CD14-positive monocyte (primary cell): ENCODE data around the gene KDM4F. TPM values are rescaled to one million over a fixed set of nuclear protein-coding genes. Genes with fewer than 3 reads are reported as not detected.

Experiments used
- DNase-seq, 3 donors: peaks; one replicate each; pipeline ENCODE4 v3.0.0-alpha.2; 2011 to 2022
- H2AFZ ChIP-seq: 2 replicates; pipeline ENCODE4 v1.6.0; 2012; ENCODE audit warnings: mild to moderate bottlenecking, low read depth, low read length, inconsistent platforms; ENCODE audit not compliant: insufficient read depth, poor library complexity, severe bottlenecking
- H3K27ac ChIP-seq, 2 donors: 1 replicate in 1 of 2; 2 replicates in 1 of 2; pipeline ENCODE4 v1.5.1; 2012 to 2013; ENCODE audit warnings: low read length in 2 of 2, control low read depth in 1 of 2, inconsistent platforms in 1 of 2, low read depth in 1 of 2, mild to moderate bottlenecking in 1 of 2
- H3K27me3 ChIP-seq, 2 donors: one replicate each; pipeline versions ENCODE4 v1.6.0 to v1.6.1; 2011 to 2013; ENCODE audit warnings: low read length in 2 of 2; ENCODE audit not compliant: control insufficient read depth in 2 of 2, insufficient read depth in 2 of 2
- H3K36me3 ChIP-seq, 2 donors: replicated peaks in 1 of 2; 1 replicate in 1 of 2; 2 replicates in 1 of 2; pipeline versions ENCODE4 v1.5.1 to v1.6.1; 2012 to 2013; ENCODE audit warnings: low read length in 2 of 2, control low read depth in 1 of 2, inconsistent platforms in 1 of 2, mild to moderate bottlenecking in 1 of 2; ENCODE audit not compliant: insufficient read depth in 2 of 2, control insufficient read depth in 1 of 2
- H3K4me1 ChIP-seq, 2 donors: 1 replicate in 1 of 2; 2 replicates in 1 of 2; pipeline versions ENCODE4 v1.5.1 to v1.6.1; 2012 to 2013; ENCODE audit warnings: low read length in 2 of 2, control low read depth in 1 of 2, inconsistent platforms in 1 of 2, mild to moderate bottlenecking in 1 of 2, moderate library complexity in 1 of 2; ENCODE audit not compliant: insufficient read depth in 2 of 2, control insufficient read depth in 1 of 2
- H3K4me2 ChIP-seq: replicated peaks from 2 replicates; pipeline ENCODE3; 2012; ENCODE audit warnings: low read length, moderate library complexity, mild to moderate bottlenecking; ENCODE audit not compliant: poor library complexity, severe bottlenecking; ENCODE audit errors: extremely low read depth
- H3K4me3 ChIP-seq, 3 experiments: fragments of 200-600 bp in 1 of 3; sonication (generic) in 1 of 3; replicated peaks in 1 of 3; 1 replicate in 2 of 3; 2 replicates in 1 of 3; pipeline ENCODE4 v1.5.1; 2011 to 2013; ENCODE audit warnings: low read length in 3 of 3, mild to moderate bottlenecking in 3 of 3, control low read depth in 2 of 3, low read depth in 2 of 3, inconsistent platforms in 1 of 3, moderate library complexity in 1 of 3
- H3K79me2 ChIP-seq: 2 replicates; pipeline ENCODE4 v1.6.0; 2012; ENCODE audit warnings: mild to moderate bottlenecking, control low read depth, inconsistent platforms, low read length, moderate library complexity; ENCODE audit not compliant: insufficient read depth
- H3K9ac ChIP-seq: 2 replicates; pipeline ENCODE4 v1.6.0; 2017; ENCODE audit warnings: low read length, mild to moderate bottlenecking; ENCODE audit not compliant: insufficient read depth, poor library complexity, severe bottlenecking
- H3K9me3 ChIP-seq, 2 donors: replicated peaks in 1 of 2; 1 replicate in 1 of 2; 2 replicates in 1 of 2; pipeline versions ENCODE4 v1.5.1 to v1.6.1; 2012 to 2013; ENCODE audit warnings: low read length in 2 of 2, control low read depth in 1 of 2; ENCODE audit not compliant: control insufficient read depth in 1 of 2, insufficient read depth in 1 of 2
- H4K20me1 ChIP-seq: 2 replicates; pipeline ENCODE4 v1.6.0; 2012; ENCODE audit warnings: mild to moderate bottlenecking, low read length, control low read depth, moderate library complexity; ENCODE audit not compliant: insufficient read depth
- H3K27ac Mint-ChIP-seq, 7 donors: one replicate each; pipeline ENCODE4 v1.8.0; 2020; ENCODE audit warnings: mild to moderate bottlenecking in 7 of 7, mixed read lengths in 7 of 7, moderate library complexity in 6 of 7, inconsistent platforms in 2 of 7
- H3K27me3 Mint-ChIP-seq, 3 donors: one replicate each; pipeline ENCODE4 v1.8.0; 2021 to 2022; ENCODE audit warnings: low read depth in 3 of 3, mild to moderate bottlenecking in 3 of 3, mixed read lengths in 3 of 3, moderate library complexity in 3 of 3, inconsistent platforms in 1 of 3
- H3K36me3 Mint-ChIP-seq, 2 donors: one replicate each; pipeline ENCODE4 v1.8.0; 2020; ENCODE audit warnings: mixed read lengths in 2 of 2, inconsistent platforms in 1 of 2, mild to moderate bottlenecking in 1 of 2
- H3K4me1 Mint-ChIP-seq: one replicate; pipeline ENCODE4 v1.8.0; 2020; ENCODE audit warnings: mild to moderate bottlenecking, mixed read lengths
- H3K4me3 Mint-ChIP-seq, 2 donors: one replicate each; pipeline ENCODE4 v1.8.0; 2020; ENCODE audit warnings: mild to moderate bottlenecking in 2 of 2, mixed read lengths in 2 of 2, moderate library complexity in 1 of 2
- H3K9me3 Mint-ChIP-seq, 7 donors: one replicate each; pipeline ENCODE4 v1.8.0; 2020 to 2022; ENCODE audit warnings: mixed read lengths in 7 of 7, mild to moderate bottlenecking in 6 of 7, moderate library complexity in 6 of 7, inconsistent platforms in 2 of 7
- CTCF ChIP-seq: fragments of 200-600 bp; IDR thresholded peaks from one replicate; pipeline ENCODE4 v1.8.0; 2022; ENCODE audit warnings: antibody characterized with exemption, mild to moderate bottlenecking
- WGBS: methylation state at CpG from one replicate; pipeline ENCODE4 v1.1.5; 2013; ENCODE audit warnings: missing lambda C conversion rate; ENCODE audit not compliant: insufficient coverage; 5-methylcytosine and 5-hydroxymethylcytosine counted together
- intact Hi-C, 2 donors: fragments of 100-400 bp; cut with micrococcal nuclease; formaldehyde crosslinking; loops; one replicate each; pipeline versions ENCODE4 v1.15.0 to v1.15.1; 2023
- polyA plus RNA-seq, 3 donors: library from polyadenylated mRNA; depleted of rRNA in 1 of 3; unstranded in 2 of 3; stranded (reverse) in 1 of 3; fragments of 300-500 nt in 2 of 3; fragments of >200 nt in 1 of 3; fragmentation: Illumina TruSeq in 2 of 3; gene quantifications; 1 replicate in 2 of 3; 2 replicates in 1 of 3; pipeline ENCODE4 v1.2.3, GENCODE V29; 2012 to 2021

The KDM4F gene
- polyA plus RNA-seq, 3 donors: not detected

- Histone ChIP-seq H2AFZ (no peak overlapping the region), H3K4me1 (no peaks in the 10 kb centered on the region), H3K9me3 (no peaks in the 10 kb centered on the region), H3K4me2 (no peak overlapping the region), H4K20me1 (no peaks in the 10 kb centered on the region), H3K79me2 (no peaks in the 10 kb centered on the region), H3K27ac (no peak overlapping the region), H3K9ac (no peak overlapping the region), H3K27me3 (peaks cover 5 to 12% of the 10 kb centered on the region in 2 donors), H3K36me3 (no peaks in the 10 kb centered on the region), H3K4me3 (no peak overlapping the region)
- intact Hi-C loops: loop anchor here in 1 of 2 donors (10.0 kb wide), 1 partner anchor 683 kb away; no protein-coding TSS in a partner anchor
- no peak overlapping the region for H3K27ac Mint-ChIP-seq
- H3K36me3 Mint-ChIP-seq: no peaks in the 10 kb centered on the region
- no peak for TF ChIP-seq CTCF
- WGBS: 70% methylated on average over 2 of the region's 4 CpGs
- H3K4me1 Mint-ChIP-seq: peaks cover 2% of the 10 kb centered on the region
- H3K9me3 Mint-ChIP-seq: no peaks in the 10 kb centered on the region
- H3K4me3 Mint-ChIP-seq: no peak overlapping the region
- H3K27me3 Mint-ChIP-seq: peaks cover 4 to 10% (median 6%) of the 10 kb centered on the region in 3 donors
- no peak for DNase-seq
Measured at GRCh38 chr11:95081412-95081811, 32.2 kb downstream of the KDM4F start.

- DNase-seq: no peak
- TF ChIP-seq CTCF: no peak
- no peak overlapping the region for H3K4me3 ChIP-seq
- H3K4me3 Mint-ChIP-seq: no peak overlapping the region
- no peaks in the 10 kb centered on the region for H3K9me3 Mint-ChIP-seq
- H4K20me1 ChIP-seq: no peaks in the 10 kb centered on the region
- no peaks in the 10 kb centered on the region for H3K4me1 Mint-ChIP-seq
- peak overlapping the region in 1 of 7 donors; percentile 85 for H3K27ac Mint-ChIP-seq
- no peaks in the 10 kb centered on the region for H3K9me3 ChIP-seq
- no peak overlapping the region for H3K9ac ChIP-seq
- 92% methylated on average over 2 of the region's 2 CpGs for WGBS
- no peak overlapping the region for H3K27ac ChIP-seq
- H3K4me1 ChIP-seq: no peaks in the 10 kb centered on the region
- no peaks in the 10 kb centered on the region for H3K36me3 Mint-ChIP-seq
- H3K79me2 ChIP-seq: no peaks in the 10 kb centered on the region
- H3K27me3 Mint-ChIP-seq: peaks cover 2 to 8% (median 6%) of the 10 kb centered on the region in 3 donors
- H2AFZ ChIP-seq: no peak overlapping the region
- peaks cover 5 to 7% of the 10 kb centered on the region in 2 donors for H3K27me3 ChIP-seq
- H3K4me2 ChIP-seq: no peak overlapping the region
- intact Hi-C loops: loop anchor here in 1 of 2 donors (10.0 kb wide), 1 partner anchor 682 kb away; no protein-coding TSS in a partner anchor
- H3K36me3 ChIP-seq: no peaks in the 10 kb centered on the region
Measured at GRCh38 chr11:95082576-95083001, 33.4 kb downstream of the KDM4F start.
